Measurements from ENCODE around the gene SCUBE3.

SCUBE3 gene

DNA sequence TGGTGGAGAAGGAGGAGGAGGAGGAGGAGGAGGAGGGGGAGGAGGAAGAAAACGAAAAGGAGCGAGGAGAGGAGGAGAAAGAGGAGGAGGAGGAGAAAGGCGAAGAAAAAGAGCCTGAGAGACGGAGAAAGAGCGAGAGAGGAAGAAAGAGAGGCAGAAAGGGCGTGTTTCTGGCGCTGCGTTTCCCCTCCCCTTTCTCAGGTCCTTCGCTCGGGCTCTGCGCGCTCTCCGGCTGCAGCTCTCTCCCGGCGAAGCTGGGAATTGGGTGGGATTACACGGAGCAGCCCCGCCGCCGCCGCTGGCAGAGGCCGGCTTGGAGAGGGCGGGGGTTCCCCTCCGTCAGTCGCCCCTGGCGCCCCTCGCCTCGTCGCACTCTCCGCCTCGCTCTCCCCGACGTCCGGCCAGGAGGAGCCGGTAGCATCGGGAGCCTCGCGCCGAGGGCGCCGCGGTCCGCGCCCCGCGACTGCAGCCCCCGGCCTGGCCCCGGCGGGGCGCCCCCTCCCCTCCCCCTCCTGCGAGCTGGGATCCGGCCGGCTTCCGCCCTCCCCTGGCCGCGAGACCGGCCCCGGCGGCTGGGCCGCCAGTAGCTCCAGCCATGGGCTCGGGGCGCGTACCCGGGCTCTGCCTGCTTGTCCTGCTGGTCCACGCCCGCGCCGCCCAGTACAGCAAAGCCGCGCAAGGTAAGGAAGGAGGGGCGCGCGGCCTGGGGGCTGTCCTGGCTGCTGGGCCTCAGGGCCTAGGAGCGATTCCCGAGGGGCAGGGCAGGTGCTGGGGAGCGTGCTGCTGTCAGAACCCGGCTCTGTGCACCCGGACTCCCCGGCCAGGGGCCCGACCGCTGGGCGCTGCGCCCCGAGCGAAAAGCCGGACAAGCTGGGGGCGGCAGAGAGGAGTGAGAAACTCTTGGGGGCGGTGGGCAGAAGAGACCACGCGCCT is at the start of gene SCUBE3:
TSS of gene SCUBE3 (plus strand) at position 133 of the 933 bp plus-strand sequence. CDS start at position 596, 463 bp downstream.
- DNase-seq: no peak

DNA sequence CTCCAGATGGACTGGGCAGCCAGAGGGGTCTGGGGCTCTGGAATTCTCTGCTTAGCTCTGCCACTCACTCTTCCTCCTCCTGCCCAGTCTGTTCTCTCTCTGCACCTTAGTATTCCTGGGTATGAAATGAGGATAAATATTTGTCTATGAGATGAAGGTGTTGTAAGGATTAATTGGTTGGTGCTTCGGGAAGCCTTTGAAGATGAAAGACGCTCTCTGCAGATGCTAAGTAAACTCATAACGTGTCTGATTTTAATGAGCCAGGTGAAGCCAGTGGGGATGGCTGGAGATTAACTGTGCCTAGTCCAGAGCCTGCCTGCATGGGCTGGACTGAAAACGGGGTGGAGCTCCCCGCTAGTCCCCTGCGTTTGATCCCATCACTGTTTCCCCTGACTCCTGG is 49.5 kb upstream of the SCUBE3 start:
- DNase-seq: no peak

DNA sequence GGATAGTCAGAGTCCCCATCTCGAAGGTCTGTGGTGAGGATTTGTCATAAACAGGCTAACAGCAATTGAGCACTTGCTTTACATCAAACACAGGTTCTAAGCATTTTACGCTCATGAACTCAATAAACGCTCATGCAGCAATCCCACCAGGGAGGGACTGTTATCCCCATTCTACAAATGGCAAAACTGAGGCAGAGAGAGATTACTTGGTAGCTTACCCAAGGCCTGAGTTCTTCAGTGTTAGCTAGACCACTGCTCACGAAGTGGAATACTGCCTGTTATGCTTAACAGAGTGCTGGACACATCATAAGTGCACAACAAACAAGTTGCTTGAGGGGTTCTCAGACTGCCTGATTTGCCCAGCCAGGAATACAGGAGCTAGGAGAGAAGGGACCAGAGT is 48.9 kb upstream of the SCUBE3 start:
- DNase-seq: no peak

DNA sequence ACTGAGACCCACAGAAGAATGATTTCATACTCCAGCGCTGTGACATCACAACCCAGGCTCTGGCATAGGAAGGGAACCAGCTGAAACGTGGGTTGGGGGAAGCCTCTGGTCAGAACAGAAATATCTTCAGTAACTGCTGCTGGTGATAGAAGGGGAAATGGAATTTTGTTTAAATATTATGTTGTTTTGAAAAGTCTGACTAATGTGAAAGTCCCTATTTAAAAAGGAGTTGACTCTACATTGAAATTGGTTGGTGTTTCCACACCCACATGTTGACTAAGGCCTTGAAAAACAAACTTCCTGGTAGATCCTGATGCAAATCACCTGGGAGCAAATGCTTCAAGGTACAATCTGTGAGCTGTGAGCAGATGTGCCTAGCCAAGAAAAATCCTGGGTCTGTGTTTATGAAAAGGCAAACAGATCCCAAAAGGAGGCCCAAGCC is 48.1 kb upstream of the SCUBE3 start:
- no peak for DNase-seq

DNA sequence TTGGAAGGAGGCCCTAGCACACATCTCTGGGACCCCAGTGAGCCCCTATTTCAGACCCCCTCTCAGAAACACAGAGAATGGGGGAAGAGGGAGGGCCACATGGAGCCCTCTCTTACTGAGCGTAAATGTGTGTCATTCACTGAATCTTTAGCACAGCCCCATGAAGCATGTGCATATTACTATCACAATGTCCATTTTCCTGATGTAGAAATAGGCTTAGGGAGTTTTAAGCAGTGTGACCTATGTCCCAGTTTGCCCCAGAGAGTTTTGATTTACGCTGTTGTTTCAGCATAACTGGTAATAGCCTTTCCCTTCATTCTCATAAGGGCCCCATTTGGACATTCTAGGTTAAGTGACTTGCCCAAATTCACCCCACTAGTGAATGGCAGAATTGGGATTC is 47.6 kb upstream of the SCUBE3 start:
- DNase-seq: no peak

DNA sequence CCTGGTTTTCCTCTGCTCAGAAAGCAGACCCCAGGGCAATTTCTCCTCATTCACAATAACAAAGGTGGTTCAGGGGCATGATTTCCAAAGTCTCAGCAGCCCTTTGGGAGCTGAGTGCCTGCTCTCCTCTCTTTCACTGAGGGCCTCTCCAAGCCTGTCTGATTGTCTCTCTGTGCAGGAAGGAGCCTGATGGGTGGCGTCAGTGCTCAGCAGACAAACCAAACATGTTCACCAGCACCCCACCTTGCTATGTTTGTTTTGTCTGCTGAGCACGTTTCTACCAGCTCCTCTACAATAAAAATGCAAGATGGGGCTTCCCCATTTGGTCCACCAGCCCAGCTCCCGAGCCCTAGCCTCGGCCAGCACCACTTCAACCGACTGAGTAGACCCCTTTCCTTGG is 47.2 kb upstream of the SCUBE3 start:
- DNase-seq: no peak

DNA sequence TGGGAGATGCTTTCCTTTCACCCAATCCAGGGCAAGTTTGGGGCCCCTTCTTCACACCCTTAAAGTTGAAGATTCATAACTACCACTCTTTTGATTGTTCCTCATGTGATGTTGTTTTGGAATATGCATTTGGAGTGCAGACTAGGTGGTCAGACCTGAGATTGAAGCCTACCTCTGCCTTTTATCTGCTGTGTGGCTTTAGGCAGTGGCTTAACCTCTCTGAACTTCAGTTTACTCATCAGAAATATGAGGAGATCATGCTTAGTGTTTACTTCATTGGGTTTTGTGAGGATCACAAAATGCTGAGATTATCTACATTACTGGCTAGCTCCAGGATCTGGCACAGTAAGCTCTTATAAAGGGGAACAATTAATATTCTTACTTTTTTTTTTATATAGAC is 46.3 kb upstream of the SCUBE3 start:
- no peak for DNase-seq

DNA sequence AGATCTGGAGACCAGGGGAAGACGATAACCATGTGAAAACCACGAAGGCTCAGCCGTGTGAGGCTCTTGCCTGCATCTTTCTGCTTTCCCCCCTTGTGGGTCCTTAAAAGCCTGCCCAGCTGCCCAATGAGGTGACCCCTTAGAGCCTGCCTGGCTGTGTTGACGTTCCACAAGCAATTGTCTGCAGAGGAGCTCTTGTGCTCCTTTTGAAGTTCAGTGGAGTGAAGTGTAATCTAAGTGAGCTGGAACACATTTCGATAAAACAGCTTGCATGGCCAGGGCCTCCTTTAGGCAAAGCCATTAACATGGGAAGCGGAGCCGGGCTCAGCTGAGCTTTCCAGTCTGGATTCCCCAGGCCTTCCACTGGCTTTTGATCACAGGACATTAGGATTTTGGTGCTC is 45.3 kb upstream of the SCUBE3 start:
- no peak for DNase-seq

DNA sequence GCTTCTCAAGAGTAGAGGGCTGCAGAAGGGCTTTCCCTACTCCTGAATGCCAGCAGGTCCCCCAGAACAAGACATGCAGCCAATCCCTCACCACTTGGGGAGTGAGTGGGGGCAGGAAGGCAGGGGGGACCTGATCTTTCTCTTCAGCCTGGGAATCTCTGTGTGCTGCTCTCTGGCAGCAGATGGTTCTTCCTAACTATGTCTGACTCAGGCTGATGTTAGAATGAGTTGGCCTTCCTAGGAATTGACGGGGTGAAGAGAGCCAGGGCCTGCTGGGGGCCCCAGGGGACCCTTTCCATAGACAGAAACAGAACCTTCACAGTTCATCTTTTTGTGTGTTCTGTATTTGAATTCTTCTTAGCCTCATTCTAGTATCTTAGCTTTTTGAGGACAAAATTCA is 43.6 kb upstream of the SCUBE3 start:
- DNase-seq: no peak

DNA sequence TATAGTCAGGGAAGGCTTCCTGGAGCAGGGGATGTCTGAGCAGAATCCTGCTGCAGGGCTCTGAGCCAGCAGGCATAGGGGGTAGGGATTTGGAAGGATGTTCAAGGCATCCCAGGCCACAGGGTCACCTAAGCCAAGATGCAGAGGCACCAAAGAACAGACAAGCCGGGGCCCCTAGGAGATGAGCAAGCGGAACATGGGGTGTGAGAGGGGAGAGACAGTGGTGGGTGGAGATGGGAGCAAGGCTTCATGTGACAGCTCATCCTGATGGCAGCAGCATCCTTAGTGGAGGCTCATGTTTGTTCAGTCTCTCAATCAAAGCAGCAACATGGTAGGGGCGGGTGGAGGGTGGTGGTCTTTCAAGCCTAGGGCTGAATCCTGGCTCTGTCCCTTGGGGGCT is 42.9 kb upstream of the SCUBE3 start:
- no peak for DNase-seq

DNA sequence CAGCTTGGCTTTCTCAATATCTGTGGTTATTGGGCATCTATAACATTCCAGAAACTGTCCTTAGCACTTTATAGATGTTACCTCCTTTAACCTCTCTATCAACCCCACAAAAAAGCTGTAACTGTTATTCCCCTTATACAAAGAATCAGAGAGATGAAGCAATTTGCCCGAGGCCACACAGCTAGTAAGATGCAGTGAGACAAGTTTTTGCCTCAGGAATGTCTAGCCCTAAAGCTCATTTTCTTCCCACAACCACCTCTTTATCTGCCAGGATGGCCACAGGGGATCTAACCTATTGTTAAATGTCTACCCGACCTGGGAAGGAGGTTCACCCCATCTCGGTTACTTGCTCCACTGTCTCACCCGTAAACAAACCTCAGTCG is 40.7 kb upstream of the SCUBE3 start:
- no peak for DNase-seq

DNA sequence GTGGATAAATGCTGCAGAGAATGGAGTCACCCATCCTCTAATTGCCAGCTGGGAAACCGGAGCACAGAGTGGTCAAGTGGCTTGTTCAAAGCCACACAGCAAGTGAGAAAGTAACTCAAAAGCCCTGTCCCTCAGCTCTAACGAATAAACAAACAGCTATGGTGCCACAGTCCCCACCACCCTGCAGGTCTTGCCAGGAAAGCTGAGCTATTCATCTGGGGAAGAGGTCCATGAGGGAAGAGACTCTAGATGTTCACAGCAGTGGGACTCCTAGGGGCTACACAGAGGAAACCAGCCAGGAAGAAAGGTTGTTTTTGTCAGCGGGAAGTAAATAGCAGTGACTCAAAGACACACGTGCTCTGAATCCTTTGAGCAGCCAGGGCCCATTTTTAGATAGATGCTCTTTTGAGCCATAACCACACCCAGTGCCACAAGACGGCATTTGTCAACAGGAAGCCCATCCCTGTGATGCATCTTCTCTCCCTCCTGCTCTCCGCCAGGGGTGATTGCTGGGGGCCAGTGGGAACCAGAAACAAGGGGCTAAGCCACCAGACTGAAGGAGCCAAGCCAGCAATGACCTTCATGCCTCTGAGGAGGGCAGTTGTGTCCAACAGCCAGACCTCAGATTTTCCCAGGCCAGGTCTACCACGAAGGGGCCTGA is 40.2 kb upstream of the SCUBE3 start:
- no peak for DNase-seq

DNA sequence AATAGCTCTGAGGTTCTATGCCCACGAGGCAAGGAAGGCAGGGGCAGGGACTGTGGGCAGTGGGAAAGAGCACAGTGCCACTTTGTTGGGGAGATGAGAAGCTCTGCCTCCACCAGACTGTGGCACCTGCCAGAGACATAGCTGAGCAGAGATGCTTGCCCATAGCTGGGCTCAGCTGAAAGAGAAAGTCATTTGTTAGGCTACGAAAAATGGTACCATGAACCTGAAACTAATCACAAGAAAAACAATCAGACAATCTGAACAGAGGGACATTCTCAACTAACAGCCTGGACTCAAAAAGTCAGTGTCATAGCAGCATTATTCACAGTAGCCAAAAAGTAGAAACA is 39.7 kb upstream of the SCUBE3 start:
- DNase-seq: no peak

DNA sequence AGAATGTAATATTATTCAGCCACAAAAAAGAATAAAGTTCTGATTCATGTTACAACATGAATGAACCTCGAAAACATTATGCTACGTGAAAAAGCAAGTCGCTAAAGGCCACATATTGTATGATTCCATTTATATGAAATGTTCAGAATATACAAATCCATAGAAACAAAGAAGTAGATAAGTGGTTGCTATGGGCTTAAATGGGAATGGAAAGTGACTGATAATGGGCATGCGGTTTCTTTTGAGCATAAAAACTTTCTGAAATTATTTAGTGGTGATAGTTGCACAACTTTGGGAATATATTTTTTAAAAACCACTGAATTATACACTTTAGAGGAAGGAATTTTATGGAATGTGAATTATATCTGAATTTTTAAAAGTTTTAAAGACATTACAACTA is 39.3 kb upstream of the SCUBE3 start:
- DNase-seq: no peak

DNA sequence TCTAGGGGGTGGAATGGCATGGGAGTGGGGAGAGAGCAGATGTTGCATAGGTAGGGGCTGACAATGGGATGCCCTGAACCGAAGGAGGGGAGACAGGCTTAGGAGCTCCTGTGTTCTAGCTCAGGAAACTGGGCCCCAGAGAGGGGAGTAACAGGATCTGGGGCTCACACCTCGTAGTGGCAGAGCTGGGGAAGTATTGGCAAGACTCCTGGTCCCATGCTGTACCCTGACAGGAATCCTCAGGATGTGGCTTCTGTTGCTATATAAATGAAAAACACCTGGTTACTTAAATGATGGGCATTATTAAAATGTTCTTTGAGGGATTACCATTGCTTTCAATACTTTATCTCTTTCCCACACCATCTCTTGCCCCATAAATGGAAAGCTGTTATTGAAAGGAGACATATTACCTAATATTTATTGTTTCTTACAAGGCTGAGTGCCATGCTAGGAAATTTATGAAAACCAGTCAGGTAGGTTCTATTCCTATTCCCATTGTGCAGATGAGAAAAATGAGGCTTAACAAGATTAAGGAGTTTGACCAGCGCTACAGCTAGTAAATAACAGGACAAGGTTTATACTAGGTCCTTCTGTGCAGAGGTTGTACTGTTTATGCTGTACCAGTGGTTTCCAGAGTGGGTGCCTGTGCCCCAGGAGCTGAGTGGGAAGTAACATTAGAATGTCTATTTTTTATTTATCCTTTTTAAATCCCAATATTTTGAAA is 37.3 kb upstream of the SCUBE3 start:
- DNase-seq: no peak

DNA sequence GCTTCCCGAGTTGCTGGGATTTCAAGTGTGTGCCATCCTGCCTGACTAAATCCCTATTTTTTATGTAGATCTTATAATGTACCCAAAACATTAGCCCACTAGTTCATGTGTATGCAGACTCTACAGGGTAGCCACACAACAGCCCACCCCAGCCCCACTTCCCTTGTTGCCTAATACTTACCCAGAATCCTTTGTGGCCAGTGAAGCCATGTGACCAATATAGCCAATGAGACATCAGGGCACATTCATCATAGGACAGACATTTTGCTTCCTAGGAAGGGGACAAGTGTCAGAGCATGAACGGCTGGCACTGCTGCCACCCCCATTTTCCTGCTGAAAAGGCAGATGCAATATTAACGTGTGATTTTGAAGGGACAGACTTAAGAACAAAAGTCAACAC is 36.6 kb upstream of the SCUBE3 start:
- no peak for DNase-seq

DNA sequence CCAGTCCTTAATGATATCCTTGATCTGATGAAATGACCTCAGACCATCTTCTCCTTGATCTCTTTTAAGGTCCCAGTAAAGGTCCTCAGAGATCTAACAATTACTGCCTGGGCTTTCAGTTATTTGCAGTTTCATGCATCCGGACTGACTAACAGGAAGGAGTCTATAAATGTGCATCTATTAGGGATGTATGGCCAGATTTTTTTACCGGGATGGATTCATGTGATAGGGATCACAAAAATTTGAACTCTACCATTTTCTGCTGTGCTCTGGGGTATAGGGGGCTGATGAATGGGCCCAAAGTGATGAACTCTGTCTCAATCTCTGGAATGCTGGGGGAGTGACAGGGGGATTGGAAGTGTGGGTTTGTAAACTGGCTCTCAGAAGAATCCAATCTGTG is 36.2 kb upstream of the SCUBE3 start:
- no peak for DNase-seq

DNA sequence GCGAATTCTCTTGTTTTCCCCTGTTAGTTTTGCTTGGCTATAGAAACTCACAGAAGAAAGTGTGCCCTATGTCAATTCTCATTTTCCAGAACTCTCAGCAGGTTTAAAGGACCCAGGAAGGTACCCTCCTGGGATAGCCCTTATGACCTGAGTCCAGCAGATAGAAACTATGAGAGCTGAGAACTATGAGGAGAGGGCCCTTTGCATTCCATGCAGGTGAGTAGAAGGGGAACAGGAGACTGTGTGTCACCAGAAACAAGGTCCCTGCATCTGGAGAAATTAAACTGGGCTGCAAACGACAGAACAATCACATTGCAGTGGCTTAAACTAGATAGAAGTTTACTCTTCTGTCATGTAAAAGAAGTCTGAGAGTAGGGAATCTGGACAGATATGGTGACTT is 35.7 kb upstream of the SCUBE3 start:
- no peak for DNase-seq

DNA sequence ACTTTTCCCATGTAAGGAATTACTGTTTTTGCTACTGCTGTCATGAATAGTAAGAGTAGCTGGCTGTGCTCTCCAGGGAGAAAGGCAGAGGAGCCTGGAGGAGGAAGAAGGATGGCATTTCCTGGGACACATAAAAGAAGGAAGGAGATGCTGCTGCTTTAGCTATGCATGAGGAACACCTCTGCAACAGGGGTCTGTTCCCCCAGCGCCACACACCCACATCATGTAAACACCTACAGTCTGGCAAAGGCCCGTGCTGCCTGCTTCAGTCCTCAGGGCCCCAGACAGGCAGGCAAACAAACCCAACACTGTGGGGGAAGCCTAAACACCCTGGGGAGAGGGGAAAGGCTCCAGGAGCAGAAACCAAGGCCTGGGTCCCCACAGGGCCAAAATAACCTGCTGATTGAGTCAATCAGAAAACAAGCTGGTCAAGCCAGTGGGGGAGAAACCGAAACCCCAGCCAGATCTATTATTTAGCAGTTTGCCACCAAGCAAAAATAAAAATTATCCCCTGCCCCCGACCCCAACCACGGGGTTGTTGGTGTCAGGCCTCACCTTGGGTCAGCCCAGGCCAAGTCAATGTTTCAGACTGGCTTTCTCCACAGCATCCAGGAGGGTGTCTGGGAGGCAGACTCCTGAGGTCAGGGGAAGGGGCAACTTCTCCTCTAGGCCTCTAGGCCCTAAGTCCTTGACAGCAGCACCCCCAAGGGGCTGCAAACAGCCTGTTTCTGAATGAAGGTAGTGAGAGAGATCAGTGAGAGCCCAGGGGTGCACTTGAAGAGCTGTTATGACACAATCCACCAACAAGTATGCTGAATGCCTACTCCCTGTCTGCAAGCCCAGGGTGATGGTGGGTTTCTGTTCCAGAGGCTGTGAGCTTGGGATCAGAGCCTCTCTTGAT is 34.6 kb upstream of the SCUBE3 start:
- no peak for DNase-seq

DNA sequence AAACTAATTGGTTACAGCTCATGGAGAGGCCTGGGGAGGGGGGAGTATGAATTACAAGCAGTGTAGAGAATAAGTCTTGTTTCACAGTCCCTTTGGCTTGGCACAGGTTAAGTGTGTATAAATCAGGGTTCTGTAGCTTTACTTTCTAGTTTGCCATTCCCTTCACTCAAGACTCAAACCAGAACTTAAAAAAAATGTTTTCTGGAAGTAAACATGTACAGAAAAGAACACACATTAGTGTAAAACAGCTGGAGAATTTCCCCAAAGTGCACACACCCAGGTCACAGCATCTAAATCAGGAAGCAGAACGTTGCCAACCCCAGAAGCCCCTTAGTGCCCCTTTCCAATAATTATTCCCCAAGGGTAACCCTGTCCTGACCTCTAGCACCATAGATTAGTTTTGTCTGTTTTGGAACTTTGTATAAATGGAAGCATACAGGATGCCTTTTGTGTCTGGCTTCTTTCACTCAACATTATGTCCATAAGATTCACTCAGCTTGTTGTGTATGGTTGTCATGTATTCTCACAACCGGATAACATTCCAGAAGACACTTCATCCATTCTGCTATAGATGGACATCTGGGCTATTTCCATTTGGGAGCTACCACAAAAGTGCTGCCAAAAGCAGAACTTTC is 33.7 kb upstream of the SCUBE3 start:
- no peak for DNase-seq

DNA sequence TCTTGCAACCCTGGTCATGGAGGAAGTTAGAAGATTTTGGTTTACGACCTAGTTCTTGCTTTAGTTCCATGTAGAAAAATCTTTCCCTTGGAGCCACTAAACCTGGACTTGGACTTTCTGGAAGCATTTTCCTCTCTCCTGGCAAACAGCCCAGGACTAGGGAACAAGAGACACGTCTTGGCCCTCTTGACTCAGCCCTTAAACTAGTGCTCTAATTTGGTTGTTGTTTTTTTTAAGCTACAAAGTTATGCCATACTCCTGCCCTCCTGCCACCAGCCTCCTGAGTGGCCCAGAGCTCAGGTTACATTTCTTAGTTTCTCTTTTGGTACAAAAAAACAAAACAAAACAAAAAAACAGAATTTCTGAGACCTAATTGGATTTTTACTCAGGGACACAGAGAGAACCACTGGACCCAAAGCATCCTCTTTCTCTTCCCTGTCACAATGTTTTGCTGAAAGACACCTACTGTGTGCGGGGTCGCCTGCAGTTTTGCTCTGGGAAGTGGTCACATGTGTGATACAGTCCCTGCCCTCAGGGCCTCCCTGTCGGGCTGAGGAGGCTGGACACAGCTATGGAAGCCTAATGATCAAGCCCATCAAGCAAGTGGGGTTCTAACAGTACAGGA is 32.3 kb upstream of the SCUBE3 start:
- no peak for DNase-seq
